Measurements from ENCODE around the gene KLHDC7A.

GRCh38 chr1:18529714-18530113, 49.0 kb downstream of the KLHDC7A start:
- no peak for TF ChIP-seq POLR2A (IDR thresholded peaks at IDR 0.05; ENCODE audit: low read depth, low read length)
- TF ChIP-seq POLR2AphosphoS5 (IDR thresholded peaks at IDR 0.05; ENCODE audit: low read depth, low read length): no peak
